ENCODE results near the gene COPG2.

DNA sequence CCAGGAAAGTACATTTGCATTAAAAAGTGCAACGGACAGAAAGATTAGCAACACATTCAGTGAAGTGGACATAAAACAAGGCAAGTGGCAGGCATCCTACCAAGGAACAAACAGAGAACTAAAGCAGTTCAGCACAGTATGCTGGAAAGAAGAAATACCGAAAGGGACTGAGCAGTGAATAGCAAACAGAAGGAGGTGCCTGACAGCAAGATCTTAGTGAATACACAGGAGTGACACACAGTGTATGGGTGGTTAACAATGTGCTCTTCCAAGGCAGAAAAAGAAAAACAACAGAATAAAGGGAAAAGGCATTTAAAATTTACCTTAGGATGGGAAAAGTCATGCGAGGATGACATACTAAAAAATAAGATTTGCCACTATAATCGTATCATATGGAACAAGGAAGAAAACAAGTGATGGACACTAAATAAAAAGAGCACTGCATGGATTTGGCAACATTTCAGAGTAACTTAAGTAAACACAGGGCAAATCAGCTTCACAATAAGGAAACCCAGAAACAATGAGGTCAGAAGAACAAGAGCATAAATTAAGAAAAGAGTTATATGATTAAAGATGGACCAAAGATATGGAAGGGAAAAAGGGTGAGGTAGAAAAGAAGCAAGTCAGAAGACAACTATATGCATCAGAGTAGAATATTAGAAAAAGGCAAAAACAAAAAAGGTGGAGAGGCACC, 147.1 kb downstream of the COPG2 start:
- TF ChIP-seq CTCF (IDR thresholded peaks at IDR 0.05) (no peak), POLR2AphosphoS5 (IDR thresholded peaks at IDR 0.05; ENCODE audit: insufficient read depth in 1 of 2, low read depth in 1 of 2) (no peak)
